GM18517 (cell line): ENCODE measurements around the gene MGRN1.

Experiments used
- ATAC-seq: cut with Tn5 transposase; IDR thresholded peaks from one replicate; pipeline ENCODE4 v1.9.1; 2021; ENCODE audit warnings: mild to moderate bottlenecking, moderate library complexity; ENCODE audit not compliant: unreplicated experiment

The MGRN1 gene

DNA sequence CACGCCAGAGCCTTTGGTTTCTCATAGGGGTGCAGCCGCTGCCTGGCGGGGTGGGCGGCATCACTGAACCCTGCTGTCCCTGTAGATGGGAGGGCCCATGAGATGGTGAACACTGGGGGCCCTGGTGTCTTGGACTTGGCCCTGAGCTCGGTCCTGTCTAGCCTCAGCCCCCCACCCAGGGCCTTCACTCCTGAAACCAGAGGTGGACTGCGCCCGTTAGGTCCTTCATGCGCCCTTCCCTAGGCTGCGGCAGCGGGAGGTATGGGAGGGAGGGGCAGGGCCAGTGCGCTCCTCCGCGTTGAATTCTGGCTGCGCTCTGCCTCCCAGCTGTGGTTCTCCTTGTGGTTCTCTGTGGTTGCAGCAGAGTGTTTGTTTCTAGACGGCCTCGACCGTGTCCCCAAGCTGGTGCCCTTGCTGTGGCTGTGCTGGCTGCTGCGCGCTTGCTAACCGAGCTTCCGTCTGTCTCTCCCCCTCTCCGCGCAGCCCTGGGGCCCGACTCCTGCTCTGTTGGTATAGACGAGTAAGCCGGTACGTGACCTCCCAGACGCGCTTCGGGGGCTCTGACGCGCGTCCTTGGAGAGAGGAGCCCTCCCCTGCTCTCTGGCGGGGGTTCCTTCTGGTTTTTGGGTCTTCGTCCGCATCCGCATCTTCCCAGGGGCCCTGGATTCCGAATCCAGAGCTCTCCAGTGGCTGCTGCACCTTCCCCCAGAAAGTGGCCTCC is 61.3 kb downstream of the MGRN1 start:
- no peak for ATAC-seq

DNA sequence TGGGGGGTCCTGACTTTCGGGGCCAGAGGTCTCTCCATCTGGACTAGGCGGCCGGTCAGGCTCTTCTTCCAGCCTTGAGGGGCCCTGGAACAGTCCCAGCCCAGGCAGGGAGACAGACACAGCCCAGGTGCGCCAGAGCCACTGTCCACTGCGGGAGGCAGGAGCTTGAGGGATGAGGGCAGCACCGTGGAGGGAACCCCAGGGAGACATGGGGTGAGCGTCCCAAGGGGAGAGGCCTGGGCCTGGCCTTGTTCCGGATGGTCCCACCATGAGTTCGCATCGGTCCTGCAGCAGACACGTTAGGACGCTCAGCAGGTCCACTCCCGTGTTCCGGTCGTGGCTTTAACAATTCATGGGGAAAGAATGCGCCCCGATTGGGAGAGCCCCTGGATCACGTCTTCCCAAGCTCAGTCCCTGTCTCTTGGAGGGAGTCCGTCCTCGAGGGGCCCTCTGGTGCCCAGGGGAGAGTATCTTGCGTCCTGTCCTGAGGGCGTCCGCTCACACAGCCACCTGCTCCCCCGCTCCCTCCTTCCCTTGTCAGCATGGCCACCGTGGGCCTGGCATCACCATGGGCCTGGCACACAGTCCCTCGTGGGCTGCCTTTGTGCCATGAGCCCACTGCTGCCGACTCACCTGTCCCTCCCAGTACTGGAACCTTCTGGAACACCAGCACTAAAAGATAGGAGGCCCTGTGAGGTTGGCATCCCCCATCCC is 62.0 kb downstream of the MGRN1 start:
- ATAC-seq = no peak

DNA sequence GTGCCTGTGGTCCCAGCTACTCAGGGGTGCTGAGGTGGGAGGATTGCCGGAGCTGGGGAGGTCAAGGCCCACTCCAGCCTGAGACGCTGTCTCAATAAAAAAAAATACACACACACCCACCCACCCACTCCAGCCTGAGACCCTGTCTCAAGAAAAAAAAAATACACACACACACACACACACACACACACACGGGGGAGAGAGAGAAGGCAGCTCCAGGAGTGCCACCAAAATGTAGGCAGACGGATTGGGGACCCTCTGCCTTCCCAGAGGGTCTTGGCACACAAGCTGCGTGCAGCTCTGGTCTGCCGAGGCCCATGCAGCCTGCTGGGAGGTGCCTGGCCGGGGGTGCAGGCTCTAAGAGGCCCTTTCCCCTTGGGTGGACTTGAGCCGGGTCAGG is 62.8 kb downstream of the MGRN1 start:
- no peak for ATAC-seq

DNA sequence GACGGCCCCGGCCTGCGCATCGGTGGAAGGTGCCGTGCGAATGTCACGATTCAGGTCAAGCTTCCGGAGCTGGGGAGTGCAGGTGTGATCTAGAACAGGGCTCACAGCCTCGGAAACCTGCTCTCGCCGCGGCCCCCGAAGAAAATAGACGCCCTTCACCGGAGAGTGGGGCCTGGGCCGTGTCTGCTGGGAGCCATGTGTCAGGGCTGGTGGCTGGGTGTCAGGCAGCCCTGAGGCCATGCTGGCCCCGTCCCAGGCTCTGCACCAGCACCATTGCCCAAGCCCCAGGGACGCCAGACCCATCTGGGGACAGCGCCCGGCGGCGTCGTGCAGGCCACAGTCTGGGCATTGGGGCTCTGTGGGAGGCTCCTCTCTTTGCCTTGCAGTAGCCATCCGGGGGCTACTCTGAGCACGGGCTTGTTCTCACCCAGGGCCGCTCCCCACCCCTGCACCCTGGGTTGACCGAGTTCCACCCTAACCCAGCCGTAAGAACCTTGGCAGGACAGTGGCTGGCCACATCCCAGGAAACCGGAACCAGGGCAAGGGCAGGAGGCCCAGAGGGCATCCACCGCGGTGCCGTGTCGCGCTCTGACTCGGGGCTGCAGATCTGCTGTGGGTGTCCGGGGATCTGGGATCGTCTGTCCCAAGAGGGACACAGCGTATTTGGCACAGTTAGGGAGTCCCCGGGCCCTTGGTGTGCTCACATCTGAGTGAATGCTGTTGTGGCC is 63.5 kb downstream of the MGRN1 start:
- ATAC-seq = no peak

DNA sequence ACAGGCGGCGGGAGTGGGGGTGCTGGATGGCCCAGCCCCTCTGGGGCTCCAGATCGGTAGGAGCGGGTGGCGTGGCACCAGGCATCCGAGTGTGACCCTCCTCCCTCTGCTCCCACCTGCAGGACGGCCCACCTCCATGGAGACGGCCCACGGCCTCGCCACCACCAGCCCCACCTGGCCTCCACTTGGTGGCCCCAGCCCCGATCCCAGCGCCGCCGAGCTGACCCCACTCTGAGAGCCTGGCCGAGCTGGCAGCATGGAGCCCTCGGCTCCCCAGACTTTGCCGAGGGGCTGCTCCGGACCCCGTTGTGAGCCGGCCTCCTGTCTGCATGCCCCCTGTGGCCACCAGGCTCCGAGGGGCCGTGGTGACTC is 64.0 kb downstream of the MGRN1 start:
- ATAC-seq = no peak

DNA sequence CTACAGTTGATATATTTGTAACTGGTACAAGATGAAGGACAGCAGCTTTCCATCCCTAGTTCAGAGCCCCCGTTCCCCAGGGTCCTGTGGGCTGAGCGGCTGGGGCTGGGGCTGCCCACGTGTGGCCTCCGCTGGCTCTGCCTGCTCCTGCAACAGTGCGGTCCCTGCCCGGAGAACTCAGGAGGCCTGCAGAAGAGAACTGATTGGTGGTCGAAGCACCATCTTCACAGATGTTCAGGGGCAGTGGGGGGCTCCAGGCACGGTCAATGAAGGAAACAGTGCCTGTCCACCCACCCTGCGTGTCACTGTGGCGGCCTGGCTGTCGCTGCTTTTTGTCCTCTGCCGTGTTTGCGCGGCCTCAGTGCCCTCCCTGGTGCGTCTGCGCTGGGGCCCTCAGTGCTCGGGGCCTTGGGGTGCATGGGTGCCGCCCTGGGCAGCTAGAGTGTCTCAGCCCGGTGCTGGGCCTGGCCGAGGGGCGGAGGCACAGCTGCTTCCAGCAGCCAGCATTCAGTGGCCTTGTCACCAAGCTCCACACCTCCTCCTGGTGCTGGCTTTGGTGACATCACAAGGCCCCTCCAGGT is 64.6 kb downstream of the MGRN1 start:
- no peak for ATAC-seq

DNA sequence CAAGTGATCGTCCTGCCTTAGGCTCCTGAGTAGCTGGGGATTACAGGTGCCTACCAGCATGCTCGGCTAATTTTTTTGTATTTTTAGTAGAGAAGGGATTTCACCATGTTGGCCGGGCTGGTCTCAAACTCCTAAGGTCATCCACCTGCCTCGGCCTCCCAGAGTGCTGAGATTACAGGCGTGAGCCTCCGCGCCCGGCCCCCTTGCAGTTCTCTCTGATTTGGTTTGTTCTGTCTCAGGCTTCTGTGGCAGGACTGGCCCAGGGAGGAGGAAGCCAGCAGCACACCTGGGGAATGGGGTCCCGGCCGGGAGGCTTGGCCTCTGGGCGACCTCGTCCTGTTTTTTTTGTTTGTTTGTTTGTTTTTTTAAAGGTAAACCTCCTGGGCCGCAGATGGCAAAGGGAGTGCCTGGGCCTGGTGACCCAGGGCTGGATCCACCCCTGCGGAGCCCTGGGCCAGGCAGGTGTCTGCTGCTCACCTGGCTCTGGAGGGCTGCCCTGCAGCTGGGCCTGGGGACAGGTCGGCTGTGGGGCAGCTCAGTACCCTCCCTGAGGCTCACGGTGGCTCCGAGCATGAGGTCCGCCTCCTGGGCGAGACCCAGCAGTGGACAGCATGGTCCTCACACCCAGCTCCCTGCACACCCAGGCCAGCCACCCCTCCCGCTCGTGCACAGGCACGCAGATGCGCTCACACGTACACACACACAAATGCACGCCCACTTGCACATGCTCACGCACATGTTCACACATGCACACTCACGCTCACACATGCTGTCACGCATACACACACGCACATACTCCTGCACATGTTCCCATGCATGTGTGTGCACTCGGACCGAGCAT is 65.5 kb downstream of the MGRN1 start:
- ATAC-seq = no peak

DNA sequence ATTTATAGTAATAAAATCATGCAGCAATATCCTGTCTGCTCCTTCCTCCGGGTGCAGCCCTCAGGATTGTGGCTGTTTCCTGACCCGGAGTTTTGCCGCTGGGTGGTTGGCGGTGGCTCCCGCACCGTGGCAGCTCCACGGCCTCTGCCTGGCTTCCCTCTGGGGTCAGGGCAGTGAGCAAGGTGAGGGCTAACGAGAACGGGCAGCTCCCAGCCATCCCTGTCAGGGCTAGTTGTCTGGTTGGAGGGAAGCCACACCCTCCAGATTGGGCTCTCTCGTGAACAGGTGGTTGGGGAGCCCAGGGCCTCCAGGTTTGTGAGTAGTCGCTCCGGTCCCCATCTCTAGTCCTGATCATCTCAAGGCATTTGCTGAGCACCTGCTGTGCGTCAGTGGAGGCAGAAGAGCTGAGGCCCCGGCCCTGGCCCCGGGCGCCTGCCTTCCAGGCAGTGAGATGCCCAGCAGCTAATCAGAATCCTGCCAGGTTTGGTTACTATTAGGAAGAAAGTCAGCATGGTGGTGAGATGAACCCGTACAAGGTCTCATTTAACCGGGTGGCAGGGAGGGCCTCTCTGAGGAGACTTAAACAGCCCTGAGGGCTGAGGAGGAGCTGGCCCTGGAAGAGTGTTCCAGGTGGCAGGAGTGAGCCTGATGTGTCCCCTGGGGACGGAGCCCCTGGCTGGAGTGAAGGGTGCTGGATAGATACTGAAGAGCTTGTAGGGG is 66.5 kb downstream of the MGRN1 start:
- no peak for ATAC-seq

DNA sequence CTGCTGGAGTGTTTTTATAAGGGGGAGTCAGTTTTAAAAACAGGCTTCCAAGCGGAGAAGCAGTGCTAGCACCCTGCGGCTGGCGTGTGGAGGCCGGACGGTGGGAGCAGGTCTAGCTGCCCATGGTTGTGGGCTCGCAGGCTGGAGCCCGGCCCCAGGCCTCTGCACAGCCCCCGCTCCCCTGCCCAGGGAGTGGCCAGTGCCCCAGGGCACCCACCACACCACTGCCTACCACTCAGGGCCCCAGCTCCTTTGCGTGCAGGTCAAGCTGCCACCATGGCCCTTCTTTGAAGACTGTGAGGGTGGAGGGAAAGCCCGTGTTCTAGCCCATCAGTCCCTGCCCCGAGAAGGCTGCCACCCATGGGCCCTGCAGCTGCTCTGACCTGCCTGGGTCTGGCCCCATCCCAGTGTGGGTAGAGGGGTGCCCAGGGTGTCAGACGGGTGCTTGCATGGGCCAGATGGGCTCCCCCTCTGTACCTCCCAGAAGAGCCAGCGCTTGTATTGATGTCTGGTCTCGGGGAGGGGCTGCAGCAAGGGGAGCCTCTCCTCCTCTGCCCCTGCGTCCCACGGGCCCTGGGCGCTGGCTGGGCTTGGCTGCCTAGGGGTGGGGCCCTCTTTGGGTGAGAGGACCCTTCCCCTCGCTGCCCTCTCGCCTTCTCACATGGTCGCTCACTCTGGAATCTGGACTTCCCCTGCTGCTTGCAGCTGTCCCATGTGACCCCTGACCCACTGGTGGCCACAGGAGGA is 67.2 kb downstream of the MGRN1 start:
- ATAC-seq = no peak

DNA sequence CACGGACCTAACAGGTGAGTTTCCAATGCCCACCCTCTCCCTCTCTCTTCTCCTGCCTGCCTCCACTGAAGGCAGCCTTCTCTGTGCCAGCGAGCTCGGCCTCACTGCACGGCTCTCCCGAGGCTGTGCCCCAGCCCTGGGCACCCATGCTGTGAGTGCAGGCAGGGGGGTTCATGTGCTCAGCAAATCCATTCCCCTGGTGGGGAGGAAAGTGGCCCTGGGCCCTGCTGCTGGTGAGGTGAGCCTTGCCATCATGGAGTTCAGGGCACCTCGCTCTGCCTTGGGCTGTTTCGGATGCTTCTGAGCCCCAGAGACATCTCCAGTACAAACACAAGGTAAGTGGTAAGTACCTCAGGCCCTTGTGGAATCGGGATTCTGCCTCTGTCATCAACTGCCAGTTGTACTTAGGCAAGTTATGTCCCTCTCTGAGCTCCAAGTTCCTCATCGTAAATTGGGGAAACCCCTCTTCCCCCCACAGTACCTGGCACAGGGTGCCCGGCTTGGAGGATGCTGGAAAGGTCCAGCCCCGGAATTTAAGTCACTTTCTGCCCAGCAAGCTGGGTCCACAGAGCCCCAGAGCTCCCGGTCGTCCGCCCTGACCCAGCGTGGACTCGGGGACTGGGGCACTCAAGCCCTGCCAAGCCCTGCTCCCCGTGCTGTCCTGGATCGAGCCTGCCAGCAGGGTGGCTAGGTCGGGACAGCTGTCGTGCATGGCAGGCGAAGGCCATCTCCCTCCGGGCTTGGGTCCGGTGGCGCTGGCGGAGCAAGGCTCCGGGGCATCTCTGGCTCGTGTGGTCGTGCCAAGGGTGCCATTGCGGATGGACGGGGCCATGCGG is 68.1 kb downstream of the MGRN1 start:
- ATAC-seq = peak; percentile 11

DNA sequence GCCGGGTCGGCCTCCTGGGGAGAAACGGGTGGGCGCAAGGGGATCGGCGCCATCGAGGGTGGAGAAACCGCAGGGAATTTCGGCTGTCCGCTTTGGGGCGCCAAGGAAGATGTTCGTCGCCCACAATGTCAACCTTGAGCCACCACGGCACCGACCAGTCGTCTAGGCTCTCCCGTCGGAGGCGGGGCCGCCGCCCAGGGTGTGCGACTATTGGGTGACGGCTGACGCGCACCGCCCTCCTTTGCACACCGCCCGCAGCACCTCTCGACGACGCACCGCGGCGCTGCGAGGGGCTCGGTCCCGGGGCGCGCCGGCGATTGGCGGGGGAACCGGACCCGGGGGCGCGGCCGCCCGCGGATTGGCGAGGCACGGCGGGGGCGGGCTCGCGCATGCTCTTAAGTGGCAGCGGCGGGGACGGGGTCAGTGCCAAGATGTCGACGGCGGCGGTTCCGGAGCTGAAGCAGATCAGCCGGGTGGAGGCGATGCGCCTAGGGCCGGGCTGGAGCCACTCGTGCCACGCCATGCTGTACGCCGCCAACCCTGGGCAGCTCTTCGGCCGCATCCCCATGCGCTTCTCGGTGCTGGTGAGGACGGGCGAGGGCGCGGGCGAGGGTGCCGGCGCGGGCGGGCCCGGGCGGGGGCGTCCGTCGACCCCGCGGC is 68.8 kb downstream of the MGRN1 start, which contains the start of gene NUDT16L1:
Gene NUDT16L1 (plus strand): TSS at position 267 of the 660 bp plus-strand sequence. CDS start 165 bp downstream, at position 432.
- peak; percentile 89 for ATAC-seq

DNA sequence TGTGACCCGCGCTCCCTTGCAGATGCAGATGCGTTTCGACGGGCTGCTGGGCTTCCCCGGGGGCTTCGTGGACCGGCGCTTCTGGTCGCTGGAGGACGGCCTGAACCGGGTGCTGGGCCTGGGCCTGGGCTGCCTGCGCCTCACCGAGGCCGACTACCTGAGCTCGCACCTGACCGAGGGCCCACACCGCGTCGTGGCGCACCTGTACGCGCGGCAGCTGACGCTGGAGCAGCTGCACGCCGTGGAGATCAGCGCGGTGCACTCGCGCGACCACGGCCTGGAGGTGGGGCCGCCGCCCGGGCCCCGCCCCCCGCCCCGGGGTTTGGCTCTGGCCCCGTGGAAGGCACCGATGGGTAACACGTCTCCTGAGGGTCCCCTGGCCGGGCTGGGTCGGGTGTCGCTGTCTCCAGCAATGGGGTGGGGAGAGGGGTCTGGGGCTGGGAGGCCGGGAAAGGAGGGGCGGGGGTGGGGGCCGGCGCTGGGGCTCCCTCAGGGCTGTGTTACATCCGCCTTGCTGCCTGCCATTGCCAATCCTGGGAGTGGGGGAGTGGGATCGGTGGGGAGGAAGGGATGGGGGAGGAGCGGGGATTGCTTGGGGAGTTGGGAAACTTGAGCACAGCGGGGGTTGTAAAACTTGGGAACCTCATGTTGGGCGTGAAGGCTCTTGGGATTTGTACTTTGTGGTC is 69.5 kb downstream of the MGRN1 start:
- no peak for ATAC-seq

DNA sequence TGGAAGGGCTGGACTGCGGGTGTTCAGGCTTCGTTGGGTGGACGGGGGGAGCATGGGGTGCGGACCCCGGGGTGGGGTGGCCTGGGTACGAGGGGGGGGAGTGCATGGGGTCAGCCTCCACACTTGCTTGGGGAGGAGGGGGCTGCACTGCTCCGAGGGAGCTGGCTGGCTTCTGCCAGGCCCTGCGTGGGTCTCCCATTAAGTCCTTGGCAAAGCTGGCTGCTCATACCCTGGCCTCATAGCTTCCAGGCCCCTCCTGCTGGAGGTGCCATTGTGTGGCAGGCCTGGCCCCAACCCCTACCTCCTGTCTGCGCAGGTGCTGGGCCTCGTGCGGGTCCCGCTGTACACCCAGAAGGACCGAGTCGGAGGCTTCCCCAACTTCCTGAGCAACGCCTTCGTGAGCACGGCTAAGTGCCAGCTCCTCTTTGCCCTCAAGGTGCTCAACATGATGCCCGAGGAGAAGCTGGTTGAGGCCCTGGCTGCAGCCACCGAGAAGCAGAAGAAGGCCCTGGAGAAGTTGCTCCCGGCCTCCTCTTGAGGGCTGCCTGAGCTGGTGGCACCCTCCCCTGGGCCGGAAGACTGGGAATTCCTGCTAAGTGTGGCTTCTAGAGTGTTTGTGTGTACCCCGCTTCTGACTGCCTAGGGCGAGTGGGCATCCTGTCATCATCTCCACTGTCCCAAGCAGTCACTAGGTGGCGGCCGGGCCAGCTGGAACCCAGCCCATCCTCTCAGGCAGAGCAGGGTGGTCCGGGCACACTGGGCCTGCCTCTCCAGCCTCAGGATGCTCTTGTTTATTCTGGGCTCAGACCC is 70.2 kb downstream of the MGRN1 start:
- ATAC-seq = no peak

DNA sequence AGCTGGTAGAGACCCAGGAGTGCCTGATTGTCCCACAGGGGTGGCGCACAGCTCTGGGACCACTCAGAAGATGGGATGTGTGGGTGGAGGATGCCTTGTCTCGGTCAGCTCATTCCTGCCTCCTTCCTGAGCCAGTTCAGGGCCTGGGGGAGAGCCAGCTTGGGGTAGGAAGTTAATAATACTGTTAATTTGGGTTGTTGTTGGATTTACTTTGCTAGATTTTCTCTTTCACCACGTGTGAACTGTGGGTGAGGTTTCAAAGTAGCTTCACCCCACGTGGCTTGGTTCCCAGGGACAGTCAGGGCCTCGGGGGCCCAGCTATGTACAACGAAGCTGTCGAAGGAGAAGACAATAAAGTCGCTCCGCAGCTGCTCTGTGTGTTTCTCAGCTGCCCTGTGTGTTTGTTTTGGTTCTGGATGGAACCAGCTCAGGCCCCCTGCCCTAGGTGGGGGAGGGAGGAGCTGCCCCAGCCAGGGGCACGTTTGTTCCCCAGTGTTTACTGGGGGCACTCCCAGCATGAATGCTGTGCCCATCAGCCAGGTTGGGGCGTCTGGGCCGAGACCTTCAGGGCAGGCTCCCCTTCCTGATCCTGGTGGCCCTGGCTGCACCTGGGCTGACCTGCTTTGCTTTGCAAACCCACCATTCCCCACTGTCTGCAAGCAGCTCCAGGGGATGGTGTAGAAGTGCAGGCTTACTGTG is 71.0 kb downstream of the MGRN1 start:
- no peak for ATAC-seq

DNA sequence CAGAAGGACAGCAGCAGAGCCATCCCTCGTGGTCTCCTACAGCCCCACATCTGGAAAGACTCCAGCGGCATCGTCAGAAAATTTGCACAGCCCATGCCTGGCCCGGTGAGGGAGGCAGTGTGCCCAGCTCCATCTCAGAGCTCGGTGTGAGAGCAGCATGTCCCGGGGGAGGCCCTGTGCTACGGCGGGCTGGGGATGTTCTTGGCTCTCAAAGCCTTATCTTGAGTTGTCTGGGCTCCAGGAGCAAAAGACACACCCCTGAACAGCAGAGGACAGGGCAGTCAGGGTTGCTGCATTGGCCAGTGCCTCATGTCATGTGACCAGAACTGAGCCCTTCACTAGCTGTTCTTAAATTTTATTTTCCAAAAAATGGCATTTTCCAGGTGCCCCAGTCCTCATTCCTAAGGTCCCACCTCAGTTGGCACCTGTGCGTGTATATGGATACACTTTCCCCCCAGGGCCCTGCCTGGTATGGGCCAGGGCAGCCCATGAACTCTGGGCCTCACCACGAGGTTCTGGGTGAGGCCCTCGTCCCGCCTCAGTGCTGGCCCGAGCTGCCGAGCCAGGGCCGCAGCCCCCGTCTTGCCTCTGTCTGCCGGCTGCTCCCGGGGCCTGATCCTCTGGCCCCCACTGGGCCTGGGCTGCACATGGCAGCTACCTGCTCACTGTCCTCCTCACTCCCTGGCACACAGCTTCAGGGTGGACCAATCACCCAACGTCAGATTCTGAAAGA is 71.7 kb downstream of the MGRN1 start:
- no peak for ATAC-seq
